NCI-H345 (cell line): Measurements from ENCODE around the gene GABARAPL2.
"Not testable (repeated sequence)": the region's sequence is repeated elsewhere in the genome, so short reads cannot be mapped to it uniquely, and the experiment has no call there.

ENCODE experiments used
- DNase-seq: peaks from one replicate; lab custom pipeline; 2025; lab: John Stamatoyannopoulos, UW

GABARAPL2 gene

GRCh38 chr16:75591927-75592326 is 25.7 kb downstream of the GABARAPL2 start:
- not testable (repeated sequence) for DNase-seq

GRCh38 chr16:75593308-75593707 is 27.1 kb downstream of the GABARAPL2 start:
- DNase-seq, result no peak

GRCh38 chr16:75593825-75594820 is 27.9 kb downstream of the GABARAPL2 start:
- no peak for DNase-seq

- DNase-seq, result no peak
These were observed 33.5 kb downstream of the GABARAPL2 start for GRCh38 chr16:75599452-75600277.

- no peak for DNase-seq
These were observed 37.1 kb downstream of the GABARAPL2 start for GRCh38 chr16:75603241-75603640.

GRCh38 chr16:75606507-75606906 is 40.3 kb downstream of the GABARAPL2 start:
- DNase-seq, result no peak

- no peak for DNase-seq
These were observed 48.1 kb downstream of the GABARAPL2 start for GRCh38 chr16:75614066-75614897.

- no peak for DNase-seq
These were observed 49.4 kb downstream of the GABARAPL2 start for GRCh38 chr16:75615619-75616018.

GRCh38 chr16:75616521-75617010 is 50.4 kb downstream of the GABARAPL2 start:
- DNase-seq, result no peak

GRCh38 chr16:75617121-75617520 is 50.9 kb downstream of the GABARAPL2 start:
- no peak for DNase-seq

- DNase-seq, result no peak
These were observed 52.6 kb downstream of the GABARAPL2 start for GRCh38 chr16:75618780-75619179.

GRCh38 chr16:75620326-75621169 is 54.4 kb downstream of the GABARAPL2 start:
- DNase-seq, result no peak

- no peak for DNase-seq
These were observed 54.9 kb downstream of the GABARAPL2 start for GRCh38 chr16:75621170-75621477.

- peak; percentile 96 for DNase-seq
These were observed 56.8 kb downstream of the GABARAPL2 start, which contains the start of gene ADAT1 for GRCh38 chr16:75622761-75623605. ADAT1 (minus strand) TSS chr16:75623281; CDS start chr16:75620799, 2,482 bp downstream.

- DNase-seq, result no peak
These were observed 58.7 kb downstream of the GABARAPL2 start for GRCh38 chr16:75624921-75625334.

- no peak for DNase-seq
These were observed 60.6 kb downstream of the GABARAPL2 start for GRCh38 chr16:75626806-75627205.
